Stimulated activated CD4-positive, alpha-beta T cell treated with anti-CD3 and anti-CD28 coated beads, Interleukin-2, amount 100 ng/mL, for 4 hours (primary cell): ENCODE data around the gene FUT6.
"Not testable (repeated sequence)": the region's sequence is repeated elsewhere in the genome, so short reads cannot be mapped to it uniquely, and the experiment has no call there.

Experiments used
- DNase-seq: peaks from one replicate; pipeline ENCODE4 v3.0.0-alpha.2; 2020; ENCODE audit warnings: low read depth

The FUT6 gene

DNA sequence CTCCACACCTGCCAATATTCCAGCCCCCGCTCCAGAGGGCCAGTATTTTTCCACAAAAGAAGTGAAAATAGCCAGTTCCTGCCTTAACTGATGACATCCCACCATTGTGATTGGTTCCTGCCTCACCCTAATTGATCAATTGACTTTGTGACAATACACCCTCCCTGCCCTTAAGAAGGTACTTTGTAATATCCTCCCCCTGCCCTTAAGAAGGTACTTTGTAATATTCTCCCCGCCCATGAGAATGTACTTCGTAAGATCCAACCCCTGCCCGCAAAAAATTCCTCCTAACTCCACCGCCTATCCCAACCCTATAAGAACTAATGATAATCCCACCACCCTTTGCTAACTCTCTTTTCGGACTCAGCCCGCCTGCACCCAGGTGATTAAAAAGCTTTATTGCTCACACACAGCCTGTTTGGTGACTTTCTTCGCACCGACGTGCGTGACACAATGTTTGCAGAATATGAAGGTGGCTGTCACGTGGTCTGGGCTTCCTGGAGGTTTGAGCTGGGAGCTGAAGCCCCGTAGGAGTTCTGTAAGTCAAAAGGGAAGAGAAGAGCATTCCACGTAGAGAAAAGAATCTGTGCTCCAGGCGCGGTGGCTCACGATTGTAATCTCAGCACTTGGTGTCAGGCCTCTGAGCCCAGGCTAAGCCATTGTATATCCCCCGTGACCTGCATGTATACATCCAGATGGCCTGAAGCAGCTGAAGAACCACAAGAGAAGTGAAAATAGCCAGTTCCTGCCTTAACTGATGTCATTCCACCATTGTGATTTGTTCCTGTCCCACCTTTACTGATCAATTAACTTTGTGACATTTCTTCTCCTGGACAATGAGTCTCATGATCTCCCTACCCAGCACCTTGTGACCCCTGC is 17.9 kb upstream of the FUT6 start:
- DNase-seq, result no peak

DNA sequence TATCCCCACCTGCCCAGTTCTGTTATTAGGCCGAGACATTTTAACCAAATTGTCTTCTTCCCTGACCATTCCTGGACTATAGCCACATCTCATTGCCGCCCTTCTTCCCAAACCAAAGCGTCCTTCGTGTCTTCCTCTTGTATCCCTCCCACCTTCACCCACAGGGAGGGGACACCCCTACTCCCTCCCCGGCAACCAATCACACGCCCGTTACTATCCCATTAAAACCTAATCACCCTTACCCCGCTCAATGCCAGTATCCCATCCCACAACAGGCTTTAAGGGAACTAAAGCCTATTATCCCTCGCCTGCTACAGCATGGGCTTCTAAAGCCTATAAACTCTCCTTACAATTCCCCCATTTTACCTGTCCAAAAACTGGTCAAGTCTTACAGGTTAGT is 15.6 kb upstream of the FUT6 start:
- DNase-seq, result not testable (repeated sequence)

DNA sequence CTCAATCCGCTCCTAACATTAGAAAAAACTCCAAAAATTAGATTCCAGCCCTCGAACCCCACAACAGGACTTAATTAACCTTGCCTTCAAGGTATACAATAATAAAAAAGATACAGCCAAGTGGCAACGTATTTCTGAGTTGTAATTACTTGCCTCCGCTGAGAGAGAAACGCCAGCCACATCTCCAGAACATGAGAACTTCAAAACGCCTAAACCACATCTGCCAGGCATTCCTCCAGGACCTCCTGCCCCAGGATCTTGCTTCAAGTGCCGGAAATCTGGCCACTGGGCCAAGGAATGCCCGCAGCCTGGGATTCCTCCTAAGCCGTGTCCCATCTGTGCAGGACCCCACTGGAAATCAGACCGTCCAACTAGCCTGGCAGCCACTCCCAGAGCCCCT is 14.6 kb upstream of the FUT6 start:
- DNase-seq, result not testable (repeated sequence)

DNA sequence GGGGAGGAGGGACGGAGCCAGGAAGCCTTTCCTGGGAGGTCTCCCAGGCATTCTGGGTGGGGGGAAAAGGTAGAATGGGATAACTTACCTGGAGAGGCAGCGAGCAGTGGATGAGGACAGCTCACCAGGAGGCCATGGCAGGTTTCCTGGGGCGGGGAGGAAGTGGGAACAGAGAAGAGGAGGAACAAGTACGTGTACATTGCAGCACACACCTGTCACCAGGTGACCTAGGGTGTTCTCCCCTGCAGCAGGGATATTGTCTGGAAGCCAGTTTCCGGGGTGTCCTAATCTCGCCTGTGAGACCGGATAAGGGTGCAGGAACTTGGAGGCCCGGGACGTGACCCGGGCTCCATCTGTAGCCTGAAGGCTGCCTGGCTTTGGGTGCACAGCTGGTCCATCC is 11.8 kb upstream of the FUT6 start, which contains the start of gene FUT3:
FUT3 (minus strand) TSS at position 148 of the 400 bp plus-strand sequence.
- no peak for DNase-seq

DNA sequence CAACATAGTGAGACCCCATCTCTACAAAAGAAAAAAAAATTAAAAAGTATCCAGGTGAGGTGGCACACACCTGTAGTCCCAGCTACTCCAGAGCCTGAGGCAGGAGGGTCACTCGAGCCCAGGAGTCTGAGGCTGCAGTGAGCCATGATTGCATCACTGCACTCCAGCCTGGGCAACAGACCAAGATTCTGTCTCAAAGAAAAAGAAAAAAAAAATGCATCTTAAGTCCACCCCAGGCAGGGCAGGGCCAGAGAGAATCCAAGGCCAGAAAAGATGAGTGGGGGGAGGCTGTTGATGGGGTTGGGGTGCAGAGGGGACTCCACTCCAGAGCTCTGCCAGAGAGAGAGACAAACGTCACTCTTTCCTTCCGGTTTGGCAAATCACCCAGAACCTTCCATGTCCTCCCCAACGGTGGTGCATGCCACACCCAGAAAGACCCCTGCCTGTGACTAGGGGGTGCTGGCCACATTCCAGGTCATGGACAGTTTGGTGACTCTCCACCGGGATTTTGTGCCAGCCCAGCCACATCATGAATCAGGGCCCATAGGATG is 11.3 kb upstream of the FUT6 start:
- no peak for DNase-seq

DNA sequence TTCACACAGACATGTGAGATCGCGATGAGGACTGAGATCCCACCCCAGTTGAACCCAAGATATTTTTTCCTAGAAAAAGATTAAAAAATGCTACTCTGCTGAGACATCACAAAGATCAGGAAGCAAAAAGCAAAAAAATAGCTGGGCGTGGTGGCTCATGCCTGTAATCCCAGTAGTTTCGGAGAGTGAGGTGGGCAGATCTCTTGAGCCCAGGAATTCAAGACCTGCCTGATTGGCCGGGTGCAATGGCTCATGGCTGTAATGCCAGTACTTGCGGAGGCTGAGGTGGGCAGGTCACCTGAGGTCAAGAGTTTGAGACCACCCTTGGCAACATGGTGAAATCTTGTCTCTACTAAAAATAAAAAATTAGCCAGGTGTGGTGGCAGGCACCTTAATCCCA is 10.7 kb upstream of the FUT6 start:
- DNase-seq, result no peak

DNA sequence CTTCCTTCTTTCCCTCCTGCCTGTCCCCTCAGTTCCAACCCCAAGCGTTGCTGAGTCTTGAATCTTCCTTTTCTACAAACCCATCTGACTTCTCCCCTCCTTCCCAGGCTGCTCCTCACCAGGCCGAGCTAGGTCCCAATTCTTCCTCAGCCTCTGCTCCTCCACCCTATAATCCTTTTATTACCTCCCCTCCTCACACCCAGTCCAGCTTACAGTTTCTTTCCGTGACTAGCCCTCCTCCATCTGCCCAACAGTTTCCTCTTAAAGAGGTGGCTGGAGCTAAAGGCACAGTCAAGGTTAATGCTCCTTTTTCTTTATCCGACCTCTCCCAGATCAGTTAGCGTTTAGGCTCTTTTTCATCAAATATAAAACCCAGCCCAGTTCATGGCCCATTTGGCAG is 9.1 kb upstream of the FUT6 start:
- DNase-seq, result not testable (repeated sequence)

DNA sequence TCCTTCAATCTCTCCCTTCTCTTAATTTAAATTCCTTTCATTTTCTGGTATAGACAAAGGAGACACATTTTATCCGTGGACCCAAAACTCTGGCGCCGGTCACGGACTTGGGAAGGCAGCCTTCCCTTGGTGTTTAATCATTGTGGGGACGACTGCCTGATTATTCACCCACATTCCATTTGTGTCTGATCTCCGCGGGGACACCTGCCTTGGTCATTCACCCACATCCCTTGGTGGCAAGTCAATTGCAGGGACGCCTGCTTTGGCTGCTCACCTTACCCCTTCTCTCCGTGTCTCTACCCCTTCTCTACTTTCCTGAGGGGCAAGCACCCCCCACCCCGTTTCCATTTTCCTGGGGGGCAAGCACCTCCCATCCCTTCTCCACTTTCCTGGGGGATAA is 8.3 kb upstream of the FUT6 start:
- DNase-seq, result not testable (repeated sequence)

DNA sequence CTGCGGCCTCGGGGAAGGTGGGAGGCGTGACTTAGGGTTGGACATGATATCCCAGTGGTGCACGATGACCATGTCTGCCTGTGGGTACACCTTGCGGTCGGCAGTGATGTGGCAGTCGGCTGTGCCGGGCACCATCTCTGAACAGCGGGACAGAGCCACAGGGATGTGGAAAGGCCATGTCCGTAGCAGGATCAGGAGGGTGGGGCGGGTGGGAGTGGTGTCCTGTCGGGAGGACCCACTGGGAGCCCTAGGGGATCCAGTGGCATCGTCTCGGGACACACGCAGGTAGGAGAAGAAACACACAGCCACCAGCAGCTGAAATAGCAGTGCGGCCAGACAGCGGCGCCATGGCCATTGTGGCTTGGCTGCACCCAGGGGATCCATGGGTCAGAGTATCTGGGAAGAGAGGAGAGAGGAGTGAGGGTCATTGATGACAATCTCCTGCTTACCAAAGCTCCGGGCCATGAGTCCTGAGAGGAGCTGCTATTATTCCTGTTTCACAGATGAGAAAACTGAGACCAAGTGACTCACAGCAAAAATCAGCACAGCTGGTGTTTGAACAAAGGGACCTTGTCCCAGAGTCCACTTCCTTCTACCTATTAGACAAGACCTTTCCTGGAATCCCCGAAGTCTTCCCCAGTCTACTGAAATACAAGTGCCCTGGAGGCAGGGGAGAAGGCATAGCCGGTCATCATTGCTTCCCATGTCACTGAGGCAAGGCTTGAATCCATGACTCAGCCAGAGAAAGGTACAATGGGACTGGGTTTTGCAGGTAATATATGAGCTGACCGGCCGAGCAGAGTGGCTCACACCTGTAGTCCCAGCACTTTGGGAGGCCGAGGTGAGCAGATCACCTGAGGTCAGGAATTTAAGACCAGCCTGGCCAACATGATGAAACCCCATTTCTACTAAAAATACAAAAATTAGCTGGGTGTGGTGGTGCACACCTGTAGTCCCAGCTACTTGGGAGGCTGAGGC is 5.2 kb upstream of the FUT6 start:
- DNase-seq, result no peak

DNA sequence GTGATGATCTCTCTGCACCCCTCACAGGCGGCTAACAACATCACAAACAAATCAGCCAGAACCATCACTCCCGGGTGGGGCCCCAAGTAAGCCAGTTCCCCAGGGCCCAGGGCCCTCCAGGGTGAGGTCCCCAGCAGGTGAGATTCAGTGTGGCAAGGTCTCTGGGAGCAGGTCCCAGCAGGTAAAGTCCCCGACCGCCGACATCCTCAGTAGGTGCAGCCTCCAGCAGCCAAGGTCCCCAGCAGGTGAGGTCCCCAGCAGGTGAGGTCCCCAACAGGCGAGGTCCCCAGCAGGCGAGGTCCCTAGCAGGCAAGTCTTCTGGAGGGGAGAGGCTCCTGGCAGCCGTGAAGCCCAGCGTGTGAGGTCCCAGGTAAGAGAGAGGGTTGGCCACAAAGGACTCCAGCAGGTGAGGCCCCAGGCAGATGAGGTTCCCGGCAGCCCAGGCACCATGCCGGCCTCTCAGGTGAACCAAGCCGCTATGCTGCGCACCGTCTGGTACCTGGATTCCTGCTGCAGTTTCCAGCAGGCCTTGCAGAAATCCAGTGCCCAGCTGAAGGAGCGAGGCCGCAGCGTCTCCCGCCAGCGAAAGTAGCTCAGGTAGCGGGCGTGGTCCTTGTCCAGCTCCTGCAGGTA is 3.9 kb upstream of the FUT6 start:
- no peak for DNase-seq

DNA sequence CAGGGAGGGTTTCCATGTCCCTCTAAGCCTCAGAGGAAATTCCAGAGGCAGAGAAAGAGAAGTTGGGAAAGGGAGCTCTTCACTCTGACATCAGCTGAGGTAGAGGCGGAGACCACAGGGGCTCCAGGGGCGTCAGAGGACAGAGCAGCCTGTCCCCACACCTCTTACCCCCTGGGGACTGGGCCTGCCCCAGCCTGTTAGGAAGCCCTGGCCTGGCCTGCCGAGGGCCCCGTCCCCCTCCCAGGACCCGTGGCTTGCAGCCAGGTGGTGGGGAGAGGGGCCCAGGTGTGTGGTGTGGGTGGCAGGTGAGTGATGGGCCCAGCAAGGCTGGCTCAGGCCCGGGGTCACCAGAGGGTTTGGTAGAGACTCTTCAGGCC is 2.2 kb upstream of the FUT6 start:
- not testable (repeated sequence) for DNase-seq

DNA sequence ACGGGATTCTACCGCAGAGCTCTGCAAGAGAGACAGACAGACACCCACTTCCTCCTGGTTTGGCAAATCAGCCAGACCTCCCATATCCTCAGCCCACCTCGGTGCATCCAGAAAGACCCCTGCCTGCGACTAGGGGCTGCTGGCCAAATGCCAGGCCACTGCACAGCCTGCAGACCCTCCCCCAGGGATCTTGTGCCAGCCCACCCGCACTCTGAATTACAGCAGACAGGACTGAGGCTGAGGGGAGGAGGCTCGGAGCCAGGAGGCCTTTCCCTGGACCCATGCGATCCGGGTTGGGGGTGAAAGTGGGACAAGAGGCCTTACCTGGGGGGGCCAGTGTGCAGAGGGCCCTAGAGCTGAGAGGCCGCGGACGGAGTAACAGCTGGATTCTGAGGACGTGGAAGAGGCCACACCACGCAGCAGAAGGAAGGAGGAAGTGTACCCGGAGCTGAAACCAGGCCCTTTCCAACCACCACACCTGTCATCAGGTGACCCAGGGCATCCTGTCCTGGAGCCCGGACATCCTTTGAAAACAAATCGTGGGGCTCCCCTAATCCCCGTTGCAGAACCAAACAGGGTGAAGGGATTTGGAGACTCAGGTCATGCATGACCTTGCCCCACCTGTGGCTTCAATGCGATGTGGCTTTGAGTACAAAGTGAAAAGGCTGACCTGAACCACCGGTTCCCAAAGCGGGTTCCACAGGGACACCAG is 993 bp downstream of the FUT6 start:
- no peak for DNase-seq

DNA sequence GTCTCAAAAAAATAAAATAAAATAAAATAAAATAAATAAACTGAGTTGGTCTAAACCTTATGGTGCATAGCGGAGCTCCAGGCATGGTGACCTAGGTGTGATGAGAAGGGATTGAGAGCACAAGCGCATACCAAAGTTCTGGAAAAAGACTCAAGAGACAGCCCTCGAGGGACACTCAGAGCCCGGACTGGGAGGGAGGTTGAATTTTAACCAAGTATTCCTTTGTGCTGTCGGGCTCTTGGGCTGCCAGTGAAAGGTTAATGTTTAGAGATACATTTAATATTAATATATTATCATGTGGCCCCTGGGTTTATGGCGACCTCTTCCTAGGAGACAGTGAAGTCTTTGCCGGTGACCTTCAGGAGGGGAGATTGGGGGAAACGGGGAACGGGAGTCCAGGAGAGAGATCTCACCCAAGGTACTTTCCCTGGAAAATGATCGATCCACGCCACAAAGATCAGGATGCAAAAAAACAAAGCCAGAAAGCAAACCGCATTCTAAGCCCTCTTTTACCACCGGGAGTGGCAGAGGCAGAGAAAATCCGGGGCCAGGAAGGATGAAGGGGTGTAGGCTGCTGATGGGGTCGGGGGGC is 1.6 kb downstream of the FUT6 start:
- no peak for DNase-seq

DNA sequence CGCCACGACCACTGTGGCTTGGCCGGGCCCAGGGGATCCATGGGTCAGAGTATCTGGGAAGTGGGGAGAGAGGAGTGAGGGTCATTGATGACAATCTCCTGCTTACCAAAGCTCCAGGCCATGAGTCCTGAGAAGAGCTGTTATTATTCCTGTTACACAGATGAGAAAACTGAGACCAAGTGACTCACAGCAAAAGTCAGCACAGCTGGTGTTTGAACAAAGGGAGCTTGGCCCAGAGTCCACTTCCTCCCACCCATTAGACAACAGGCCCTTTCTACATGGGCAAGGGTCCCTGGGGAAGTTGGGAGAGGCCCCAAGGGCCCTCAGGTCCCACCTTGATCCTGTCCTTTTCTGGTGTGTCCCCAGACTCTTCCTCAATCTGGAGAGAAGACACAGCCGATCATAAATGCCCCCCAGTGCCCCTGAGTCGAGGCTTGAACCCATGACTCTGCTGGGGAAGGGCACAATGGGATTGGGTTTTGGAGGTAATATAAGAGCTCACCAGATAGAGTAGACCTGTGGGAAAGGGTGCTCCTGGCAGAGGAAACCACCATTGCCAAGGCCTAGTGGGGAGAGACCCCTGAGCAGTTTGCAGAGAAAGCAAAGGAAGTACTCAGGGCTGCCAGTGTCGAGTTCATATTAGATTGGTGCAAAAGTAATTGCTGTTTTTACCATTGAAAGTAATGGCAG is 6.8 kb downstream of the FUT6 start:
- no peak for DNase-seq

DNA sequence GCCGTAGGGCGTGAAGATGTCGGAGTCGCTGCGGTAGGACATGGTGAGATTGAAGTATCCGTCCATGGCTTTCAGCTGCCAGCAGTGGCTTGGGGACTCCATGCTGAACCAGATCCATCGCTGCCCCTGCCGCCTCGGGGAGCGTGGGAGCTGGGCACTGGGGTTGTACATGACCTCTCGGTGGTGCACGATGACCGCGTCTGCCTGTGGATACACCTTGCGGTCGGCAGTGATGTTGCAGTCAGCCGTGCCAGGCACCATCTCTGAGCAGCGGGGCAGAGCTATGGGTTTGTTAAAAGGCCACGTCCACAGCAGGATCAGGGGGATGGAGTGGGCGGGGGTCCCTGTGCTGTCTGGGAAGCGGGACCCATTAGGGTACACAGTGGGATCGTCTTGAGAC is 7.4 kb downstream of the FUT6 start:
- no peak for DNase-seq

DNA sequence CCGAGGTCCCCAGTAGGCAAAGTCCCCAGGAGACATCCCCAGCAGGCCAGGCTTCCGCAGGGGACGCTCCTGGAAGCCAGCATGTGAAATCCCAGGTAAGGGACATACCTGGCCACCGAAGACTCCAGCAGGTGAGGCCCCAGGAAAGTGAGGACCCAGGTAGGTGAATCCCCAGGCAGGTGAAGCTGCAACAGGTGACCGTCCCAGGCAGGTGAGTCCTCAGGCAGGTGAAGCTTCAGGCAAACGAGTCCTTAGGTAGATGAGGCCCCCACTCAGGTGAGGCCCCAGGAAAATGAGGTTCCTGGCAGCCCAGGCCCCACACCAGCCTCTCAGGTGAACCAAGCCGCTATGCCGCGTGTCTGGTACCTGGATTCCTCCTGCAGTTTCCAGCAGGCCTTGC is 8.3 kb downstream of the FUT6 start:
- DNase-seq, result no peak

DNA sequence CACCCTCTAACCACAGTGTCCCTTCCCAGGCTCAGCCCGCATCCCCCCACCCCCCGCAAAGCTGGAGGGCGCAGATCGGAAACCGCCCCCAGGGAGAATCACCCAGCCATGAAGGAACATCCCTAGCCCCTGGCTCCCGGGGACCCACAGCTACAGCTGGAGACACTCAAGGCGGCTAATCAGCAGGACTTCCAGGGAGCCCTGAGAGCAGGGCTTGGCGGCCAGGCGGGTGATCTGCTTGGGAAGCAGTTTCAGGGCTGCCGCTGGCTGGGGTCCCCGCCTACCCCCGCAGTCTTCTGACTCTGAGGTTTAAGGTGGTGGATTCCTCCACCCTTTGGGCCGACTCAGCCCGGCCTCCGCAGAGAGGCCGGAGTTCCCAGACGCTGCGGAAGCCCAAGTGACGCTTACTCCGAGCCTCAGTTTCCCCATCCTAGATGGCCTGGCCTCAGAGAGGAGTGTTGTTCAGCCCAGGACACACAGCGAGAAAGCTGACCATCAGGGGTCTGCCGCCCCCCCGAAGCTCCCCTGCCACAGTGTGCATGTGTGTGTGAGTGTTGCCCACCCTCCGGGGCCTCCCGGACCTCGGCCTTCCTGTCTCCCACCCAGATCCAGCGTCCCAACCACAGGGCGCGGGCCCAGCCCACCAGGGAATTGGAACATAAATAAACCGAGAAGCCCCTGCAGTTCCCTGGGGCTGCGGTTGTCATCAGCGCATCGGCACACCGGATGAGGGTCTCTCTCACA is 9.8 kb downstream of the FUT6 start:
- DNase-seq, result no peak

DNA sequence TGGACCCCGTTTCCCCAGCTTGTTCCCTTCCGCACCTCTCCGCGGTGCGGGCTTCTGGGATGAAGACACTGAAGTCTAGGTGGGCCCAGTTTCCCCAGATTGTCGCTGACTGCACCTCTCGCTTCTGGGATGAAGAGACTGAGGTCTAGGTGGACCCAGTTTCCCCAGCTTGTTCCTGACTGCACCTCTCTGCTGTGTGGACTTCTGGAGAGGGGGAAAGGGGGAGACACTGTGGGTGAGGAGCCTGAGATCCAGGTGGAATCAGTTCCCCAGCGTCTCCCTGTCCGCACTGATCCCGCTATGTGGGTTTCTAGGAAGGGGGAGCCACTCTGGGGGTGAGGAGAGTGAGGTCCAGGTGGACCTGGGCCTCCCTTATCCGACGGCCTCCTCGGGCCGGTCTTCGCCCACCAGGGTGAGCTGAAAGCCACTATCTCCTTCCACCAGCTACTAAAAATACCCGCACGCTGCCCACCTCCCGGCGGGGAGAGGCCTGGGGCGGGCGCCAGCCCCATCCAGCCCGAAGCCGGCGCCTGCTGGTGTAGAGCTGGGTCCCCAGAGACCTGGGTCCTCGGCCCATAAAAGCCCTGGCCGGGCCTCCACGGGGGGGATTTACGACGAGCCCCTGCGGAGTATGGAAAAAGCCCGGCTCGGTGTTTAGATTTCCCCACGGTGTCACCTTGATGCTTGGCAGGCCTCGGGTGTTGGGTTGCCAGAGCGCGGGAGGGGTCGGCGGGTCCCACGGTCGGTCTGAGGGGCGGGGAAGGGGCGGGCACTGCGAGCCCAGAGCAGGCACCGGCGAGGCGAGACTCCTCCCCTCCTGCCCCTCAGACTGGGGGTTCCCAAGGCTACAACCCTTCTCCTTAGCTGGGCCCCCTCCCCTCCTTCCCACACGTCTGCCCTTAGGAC is 10.6 kb downstream of the FUT6 start:
- DNase-seq, result no peak
